Anterior cingulate cortex (tissue), 58 donors: Measurements from ENCODE around the gene STX16.

ENCODE experiments used
- DNase-seq, 58 donors: peaks; one replicate each; lab custom pipeline; 2025; lab: John Stamatoyannopoulos, UW

Gene STX16

GRCh38 chr20:58694241-58695083, 43.4 kb downstream of the STX16 start:
- no peak for DNase-seq

GRCh38 chr20:58695084-58695722, 44.1 kb downstream of the STX16 start:
- DNase-seq, result no peak

- no peak for DNase-seq
Measured at GRCh38 chr20:58695895-58696375, 44.9 kb downstream of the STX16 start.

- DNase-seq, result no peak
Measured at GRCh38 chr20:58696411-58696961, 45.4 kb downstream of the STX16 start.

GRCh38 chr20:58697201-58697866, 46.3 kb downstream of the STX16 start:
- no peak for DNase-seq

- no peak for DNase-seq
Measured at GRCh38 chr20:58697867-58698703, 47.0 kb downstream of the STX16 start.

- DNase-seq, result no peak
Measured at GRCh38 chr20:58698741-58699622, 47.9 kb downstream of the STX16 start.

- no peak for DNase-seq
Measured at GRCh38 chr20:58699623-58700107, 48.6 kb downstream of the STX16 start.

GRCh38 chr20:58700121-58700821, 49.2 kb downstream of the STX16 start:
- no peak for DNase-seq

GRCh38 chr20:58700823-58701222, 49.7 kb downstream of the STX16 start:
- no peak for DNase-seq

GRCh38 chr20:58701431-58702160, 50.5 kb downstream of the STX16 start:
- no peak for DNase-seq

- no peak for DNase-seq
Measured at GRCh38 chr20:58702161-58702510, 51.1 kb downstream of the STX16 start.

- DNase-seq, result no peak
Measured at GRCh38 chr20:58702859-58703648, 52.0 kb downstream of the STX16 start.

- no peak for DNase-seq
Measured at GRCh38 chr20:58703765-58704371, 52.8 kb downstream of the STX16 start.

- peak in 14 of 58 donors; percentile 16 to 69 (median 33) for DNase-seq
Measured at GRCh38 chr20:58705208-58705926, 54.3 kb downstream of the STX16 start.
